K562 (cell line): ENCODE data around the gene PDE12. TPM values are rescaled to one million over a fixed set of nuclear protein-coding genes. Genes with fewer than 3 reads are reported as not detected.
A peak's percentile ranks its signal among the peaks of the same experiment; 100 is the strongest.

Experiments used
- C11orf30 ChIP-seq: fragments of 450-650 bp; IDR thresholded peaks from 2 replicates; pipeline ENCODE4 v1.6.1; 2016; ENCODE audit warnings: low read depth, mild to moderate bottlenecking
- E2F3 ChIP-seq: fragments of 250-450 bp; sonication (Bioruptor Pico); IDR thresholded peaks from 2 replicates; pipeline ENCODE4 v1.4.0; 2020; ENCODE audit warnings: mild to moderate bottlenecking
- HNRNPK ChIP-seq: fragments of 200-400 bp; formaldehyde crosslinking; IDR thresholded peaks from one replicate; pipeline ENCODE4 v1.6.1; 2018; ENCODE audit warnings: mild to moderate bottlenecking, low read depth, low read length; ENCODE audit not compliant: poor library complexity, severe bottlenecking
- IFI16 ChIP-seq: fragments of 250-450 bp; sonication (Bioruptor Pico); IDR thresholded peaks from 2 replicates; pipeline ENCODE4 v2.1.2; 2022; ENCODE audit warnings: mild to moderate bottlenecking, inconsistent platforms
- JUN ChIP-seq, 2 experiments: sonication (generic) in 1 of 2; formaldehyde crosslinking in 1 of 2; IDR thresholded peaks; 2 replicates each; pipeline versions ENCODE4 v1.6.1 to v1.8.0; 2012 to 2022; ENCODE audit warnings: borderline replicate concordance in 2 of 2, mild to moderate bottlenecking in 2 of 2, improper control_type of control experiment in 1 of 2, low read depth in 1 of 2, low read length in 1 of 2, missing genetic modification reagents in 1 of 2
- NFIX ChIP-seq: fragments of 250-450 bp; sonication (Bioruptor Pico); IDR thresholded peaks from 2 replicates; pipeline ENCODE4 v1.4.0; 2020; ENCODE audit warnings: low read depth, mild to moderate bottlenecking, moderate library complexity
- POLR2H ChIP-seq: IDR thresholded peaks from 2 replicates; pipeline ENCODE4 v1.6.1; 2016; ENCODE audit warnings: missing genetic modification characterization, low read depth, mild to moderate bottlenecking, control low read depth, missing compliant biosample characterization, moderate library complexity
- ZNF449 ChIP-seq: fragments of 250-450 bp; sonication (Bioruptor Pico); IDR thresholded peaks from 2 replicates; pipeline ENCODE4 v1.8.0; 2022; ENCODE audit warnings: moderate library complexity, mild to moderate bottlenecking, inconsistent platforms
- ZNF561 ChIP-seq: fragments of 450-650 bp; formaldehyde crosslinking; conservative IDR thresholded peaks from 2 replicates; pipeline ENCODE4 v1.4.0; 2020; ENCODE audit warnings: mild to moderate bottlenecking, moderate library complexity
- ZNF639 ChIP-seq, 2 experiments: fragments of 200-800 bp in 1 of 2; sonication (Bioruptor generic) in 1 of 2; sonication (generic) in 1 of 2; formaldehyde crosslinking in 1 of 2; IDR thresholded peaks in 1 of 2; conservative IDR thresholded peaks in 1 of 2; 2 replicates each; pipeline versions ENCODE4 v1.5.0 to v1.6.1; 2016 to 2020; ENCODE audit warnings: missing compliant biosample characterization in 1 of 2, missing genetic modification characterization in 1 of 2, missing genetic modification reagents in 1 of 2
- polyA plus RNA-seq, 8 experiments: library from polyadenylated mRNA; depleted of rRNA in 4 of 8; stranded (reverse) in 5 of 8; unstranded in 3 of 8; fragments of >200 nt; fragmentation: Nextera tagmentation in 2 of 8; fragmentation: Illumina TruSeq in 1 of 8; extraction: Ambion mirVana in 2 of 8; extraction: Trizol in 1 of 8; gene quantifications; 2 replicates each; pipeline versions ENCODE4 v1.2.1 to v1.2.3, GENCODE V29; 2011 to 2014; ENCODE audit warnings: inconsistent platforms in 1 of 8, missing spikeins in 1 of 8
- total RNA-seq, 7 experiments: library from RNA; depleted of rRNA in 6 of 7; stranded (reverse); fragments of >200 nt in 6 of 7; fragmentation: Illumina TruSeq in 2 of 7; extraction: Trizol in 2 of 7; gene quantifications; 2 replicates each; pipeline versions ENCODE4 v1.2.1 to v1.2.3, GENCODE V29; 2011 to 2021; ENCODE audit warnings: low replicate concordance in 1 of 7
- TF ChIP-seq, protein P1 (sequence below): fragments of 250-450 bp; sonication (Bioruptor Pico); IDR thresholded peaks from 2 replicates; pipeline ENCODE4 v1.4.0; 2020; ENCODE audit warnings: borderline replicate concordance
- TF ChIP-seq, protein P2 (sequence below), 2 experiments: fragments of 450-650 bp in 1 of 2; sonication (generic) in 1 of 2; formaldehyde crosslinking in 1 of 2; IDR thresholded peaks; 2 replicates each; pipeline versions ENCODE4 v1.7.1 to v1.9.0; 2016 to 2022; ENCODE audit warnings: inconsistent platforms in 1 of 2, mild to moderate bottlenecking in 1 of 2, missing genetic modification reagents in 1 of 2

Gene PDE12
- total and polyA plus RNA-seq, 9 of the 15 experiments (the other 6 are each of a cell fraction or from before 2014, with no cell fraction given) = 2.1 to 20.5 (median 10.0) TPM

DNA sequence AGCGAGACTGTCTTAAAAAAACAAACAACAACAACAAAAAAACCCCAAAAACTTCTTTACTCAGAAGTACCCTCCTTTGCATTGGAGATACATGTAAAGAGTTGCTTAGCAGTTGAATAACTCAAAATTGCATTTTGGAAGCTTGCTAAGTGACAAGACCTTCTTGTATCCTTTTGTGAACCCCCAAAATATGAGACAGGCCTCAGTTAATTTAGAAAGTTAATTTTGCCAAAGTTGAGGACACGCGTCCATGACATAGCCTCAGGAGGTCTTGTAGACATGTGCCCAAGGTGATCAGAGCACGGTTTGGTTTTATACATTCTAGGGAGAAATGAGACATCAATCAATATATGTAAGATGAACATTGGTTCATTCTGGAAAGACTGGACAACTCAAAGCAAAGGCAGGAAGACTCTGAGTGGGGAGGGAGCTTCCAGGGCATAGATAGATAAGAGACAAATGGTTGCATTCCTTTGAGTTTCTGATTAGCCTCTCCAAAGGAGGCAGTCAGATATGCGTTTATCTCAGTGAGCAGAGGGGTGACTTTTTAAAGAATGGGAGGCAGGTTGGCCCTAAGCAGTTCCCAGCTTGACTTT, 42.8 kb downstream of the PDE12 start (continued):
- no peak for TF ChIP-seq C11orf30
- TF ChIP-seq, protein P1, sequence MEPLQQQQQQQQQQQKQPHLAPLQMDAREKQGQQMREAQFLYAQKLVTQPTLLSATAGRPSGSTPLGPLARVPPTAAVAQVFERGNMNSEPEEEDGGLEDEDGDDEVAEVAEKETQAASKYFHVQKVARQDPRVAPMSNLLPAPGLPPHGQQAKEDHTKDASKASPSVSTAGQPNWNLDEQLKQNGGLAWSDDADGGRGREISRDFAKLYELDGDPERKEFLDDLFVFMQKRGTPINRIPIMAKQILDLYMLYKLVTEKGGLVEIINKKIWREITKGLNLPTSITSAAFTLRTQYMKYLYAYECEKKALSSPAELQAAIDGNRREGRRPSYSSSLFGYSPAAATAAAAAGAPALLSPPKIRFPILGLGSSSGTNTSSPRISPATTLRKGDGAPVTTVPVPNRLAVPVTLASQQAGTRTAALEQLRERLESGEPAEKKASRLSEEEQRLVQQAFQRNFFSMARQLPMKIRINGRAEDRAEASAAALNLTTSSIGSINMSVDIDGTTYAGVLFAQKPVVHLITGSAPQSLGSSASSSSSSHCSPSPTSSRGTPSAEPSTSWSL (CRISPR knock-in tag) = no peak
- no peak for TF ChIP-seq ZNF449 (CRISPR knock-in tag)
- TF ChIP-seq E2F3 (CRISPR knock-in tag) = no peak
- TF ChIP-seq, protein P2, sequence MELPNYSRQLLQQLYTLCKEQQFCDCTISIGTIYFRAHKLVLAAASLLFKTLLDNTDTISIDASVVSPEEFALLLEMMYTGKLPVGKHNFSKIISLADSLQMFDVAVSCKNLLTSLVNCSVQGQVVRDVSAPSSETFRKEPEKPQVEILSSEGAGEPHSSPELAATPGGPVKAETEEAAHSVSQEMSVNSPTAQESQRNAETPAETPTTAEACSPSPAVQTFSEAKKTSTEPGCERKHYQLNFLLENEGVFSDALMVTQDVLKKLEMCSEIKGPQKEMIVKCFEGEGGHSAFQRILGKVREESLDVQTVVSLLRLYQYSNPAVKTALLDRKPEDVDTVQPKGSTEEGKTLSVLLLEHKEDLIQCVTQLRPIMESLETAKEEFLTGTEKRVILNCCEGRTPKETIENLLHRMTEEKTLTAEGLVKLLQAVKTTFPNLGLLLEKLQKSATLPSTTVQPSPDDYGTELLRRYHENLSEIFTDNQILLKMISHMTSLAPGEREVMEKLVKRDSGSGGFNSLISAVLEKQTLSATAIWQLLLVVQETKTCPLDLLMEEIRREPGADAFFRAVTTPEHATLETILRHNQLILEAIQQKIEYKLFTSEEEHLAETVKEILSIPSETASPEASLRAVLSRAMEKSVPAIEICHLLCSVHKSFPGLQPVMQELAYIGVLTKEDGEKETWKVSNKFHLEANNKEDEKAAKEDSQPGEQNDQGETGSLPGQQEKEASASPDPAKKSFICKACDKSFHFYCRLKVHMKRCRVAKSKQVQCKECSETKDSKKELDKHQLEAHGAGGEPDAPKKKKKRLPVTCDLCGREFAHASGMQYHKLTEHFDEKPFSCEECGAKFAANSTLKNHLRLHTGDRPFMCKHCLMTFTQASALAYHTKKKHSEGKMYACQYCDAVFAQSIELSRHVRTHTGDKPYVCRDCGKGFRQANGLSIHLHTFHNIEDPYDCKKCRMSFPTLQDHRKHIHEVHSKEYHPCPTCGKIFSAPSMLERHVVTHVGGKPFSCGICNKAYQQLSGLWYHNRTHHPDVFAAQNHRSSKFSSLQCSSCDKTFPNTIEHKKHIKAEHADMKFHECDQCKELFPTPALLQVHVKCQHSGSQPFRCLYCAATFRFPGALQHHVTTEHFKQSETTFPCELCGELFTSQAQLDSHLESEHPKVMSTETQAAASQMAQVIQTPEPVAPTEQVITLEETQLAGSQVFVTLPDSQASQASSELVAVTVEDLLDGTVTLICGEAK (IDR thresholded peaks at IDR 0.05) = peak; percentile 33; the same call in 1 of the 2 replicates
- TF ChIP-seq, protein P2 (CRISPR knock-in tag; IDR thresholded peaks at IDR 0.05) = no peak
- TF ChIP-seq JUN (IDR thresholded peaks at IDR 0.05; ENCODE audit: borderline replicate concordance, low read depth, low read length) = no peak
- TF ChIP-seq JUN (CRISPR knock-in tag; IDR thresholded peaks at IDR 0.05; ENCODE audit: borderline replicate concordance) = no peak
- TF ChIP-seq NFIX (CRISPR knock-in tag) = no peak
- TF ChIP-seq ZNF639 (CRISPR knock-in tag; conservative IDR thresholded peaks at IDR 0.05 in 1 of 2, IDR thresholded peaks at IDR 0.05 in 1 of 2) = peak in 1 of 2 experiments; percentile 62; a peak in 1 of 4 replicates
- no peak for TF ChIP-seq HNRNPK
- no peak for TF ChIP-seq POLR2H (tag)
- TF ChIP-seq ZNF561 (CRISPR knock-in tag) = no peak
- TF ChIP-seq IFI16 (CRISPR knock-in tag) = no peak
